SU-DHL-6 (cell line): Measurements from ENCODE around the gene ASTN2.

ENCODE experiments used
- EZH2phosphoT487 ChIP-seq: fragments of 200-600 bp; sonication (generic), shearing (Covaris generic); conservative IDR thresholded peaks from 2 replicates; pipeline ENCODE4 v1.6.1; 2018; ENCODE audit warnings: mild to moderate bottlenecking, antibody characterized with exemption, low read length, moderate library complexity, mixed read lengths
- TF ChIP-seq, protein P1 (sequence below): fragments of 200-600 bp; sonication (generic); IDR thresholded peaks from one replicate; pipeline ENCODE4 v1.5.1; 2017; ENCODE audit warnings: antibody characterized with exemption, mild to moderate bottlenecking, low read length, moderate library complexity; ENCODE audit not compliant: insufficient read depth, poor library complexity, severe bottlenecking

- TF ChIP-seq, protein P1, sequence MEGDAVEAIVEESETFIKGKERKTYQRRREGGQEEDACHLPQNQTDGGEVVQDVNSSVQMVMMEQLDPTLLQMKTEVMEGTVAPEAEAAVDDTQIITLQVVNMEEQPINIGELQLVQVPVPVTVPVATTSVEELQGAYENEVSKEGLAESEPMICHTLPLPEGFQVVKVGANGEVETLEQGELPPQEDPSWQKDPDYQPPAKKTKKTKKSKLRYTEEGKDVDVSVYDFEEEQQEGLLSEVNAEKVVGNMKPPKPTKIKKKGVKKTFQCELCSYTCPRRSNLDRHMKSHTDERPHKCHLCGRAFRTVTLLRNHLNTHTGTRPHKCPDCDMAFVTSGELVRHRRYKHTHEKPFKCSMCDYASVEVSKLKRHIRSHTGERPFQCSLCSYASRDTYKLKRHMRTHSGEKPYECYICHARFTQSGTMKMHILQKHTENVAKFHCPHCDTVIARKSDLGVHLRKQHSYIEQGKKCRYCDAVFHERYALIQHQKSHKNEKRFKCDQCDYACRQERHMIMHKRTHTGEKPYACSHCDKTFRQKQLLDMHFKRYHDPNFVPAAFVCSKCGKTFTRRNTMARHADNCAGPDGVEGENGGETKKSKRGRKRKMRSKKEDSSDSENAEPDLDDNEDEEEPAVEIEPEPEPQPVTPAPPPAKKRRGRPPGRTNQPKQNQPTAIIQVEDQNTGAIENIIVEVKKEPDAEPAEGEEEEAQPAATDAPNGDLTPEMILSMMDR = no peak
- TF ChIP-seq EZH2phosphoT487 = no peak
These were observed 486.6 kb downstream of the ASTN2 start for GRCh38 chr9:116928289-116928688.
